ENCODE measurements around the gene KIF26A. TPM values are rescaled to one million over a fixed set of nuclear protein-coding genes. Genes with fewer than 3 reads are reported as not detected.
A peak's percentile ranks its signal among the peaks of the same experiment; 100 is the strongest.
"Not testable (repeated sequence)": the region's sequence is repeated elsewhere in the genome, so short reads cannot be mapped to it uniquely, and the experiment has no call there.

KIF26A gene
- total RNA-seq, 1 experiment from 2014 or later, result 61.0 TPM

- Histone ChIP-seq H3K27me3 (ENCODE audit: control insufficient read depth, insufficient read depth, low read length) (no peaks in the 10 kb centered on the region), H3K36me3 (replicated peaks; ENCODE audit: control insufficient read depth, insufficient read depth, low read length) (no peaks in the 10 kb centered on the region), H3K4me3 (ENCODE audit: insufficient read depth, low read depth, low read length) (no peak overlapping the region)
- DNase-seq, result peak; percentile 79
These were observed 68.0 kb downstream of the KIF26A start for GRCh38 chr14:104206281-104206904.

- no peak for DNase-seq
- Histone ChIP-seq H3K4me3 (ENCODE audit: insufficient read depth, low read depth, low read length) (no peak overlapping the region), H3K36me3 (replicated peaks; ENCODE audit: control insufficient read depth, insufficient read depth, low read length) (no peaks in the 10 kb centered on the region), H3K27me3 (ENCODE audit: control insufficient read depth, insufficient read depth, low read length) (no peaks in the 10 kb centered on the region)
These were observed 69.0 kb downstream of the KIF26A start for GRCh38 chr14:104207142-104208014.

GRCh38 chr14:104208015-104208295, 69.6 kb downstream of the KIF26A start:
- not testable (repeated sequence) for H3K27me3 ChIP-seq (ENCODE audit: control insufficient read depth, insufficient read depth, low read length); DNase-seq; H3K4me3 ChIP-seq (ENCODE audit: insufficient read depth, low read depth, low read length); H3K36me3 ChIP-seq (replicated peaks; ENCODE audit: control insufficient read depth, insufficient read depth, low read length)

- not testable (repeated sequence) for DNase-seq; H3K27me3 ChIP-seq (ENCODE audit: control insufficient read depth, insufficient read depth, low read length); H3K36me3 ChIP-seq (replicated peaks; ENCODE audit: control insufficient read depth, insufficient read depth, low read length); H3K4me3 ChIP-seq (ENCODE audit: insufficient read depth, low read depth, low read length)
These were observed 69.9 kb downstream of the KIF26A start for GRCh38 chr14:104208331-104208730.

- H3K36me3 ChIP-seq (replicated peaks; ENCODE audit: control insufficient read depth, insufficient read depth, low read length); H3K4me3 ChIP-seq (ENCODE audit: insufficient read depth, low read depth, low read length); H3K27me3 ChIP-seq (ENCODE audit: control insufficient read depth, insufficient read depth, low read length); DNase-seq: not testable (repeated sequence)
These were observed 70.7 kb downstream of the KIF26A start for GRCh38 chr14:104209071-104209470.

- no peak overlapping the region for H3K4me3 ChIP-seq (ENCODE audit: insufficient read depth, low read depth, low read length)
These were observed 71.8 kb downstream of the KIF26A start for GRCh38 chr14:104209985-104210816.

GRCh38 chr14:104210817-104211195, 72.4 kb downstream of the KIF26A start:
- Histone ChIP-seq H3K27me3 (ENCODE audit: control insufficient read depth, insufficient read depth, low read length) (no peaks in the 10 kb centered on the region), H3K36me3 (replicated peaks; ENCODE audit: control insufficient read depth, insufficient read depth, low read length) (no peaks in the 10 kb centered on the region), H3K4me3 (ENCODE audit: insufficient read depth, low read depth, low read length) (no peak overlapping the region)
- no peak for DNase-seq

More at GRCh38 chr14:104209985-104210816, 71.8 kb downstream of the KIF26A start:
- DNase-seq, result no peak
- Histone ChIP-seq H3K36me3 (replicated peaks; ENCODE audit: control insufficient read depth, insufficient read depth, low read length) (no peaks in the 10 kb centered on the region), H3K27me3 (ENCODE audit: control insufficient read depth, insufficient read depth, low read length) (no peaks in the 10 kb centered on the region)

GRCh38 chr14:104211215-104211614, 72.8 kb downstream of the KIF26A start:
- Histone ChIP-seq H3K27me3 (ENCODE audit: control insufficient read depth, insufficient read depth, low read length) (no peaks in the 10 kb centered on the region), H3K36me3 (replicated peaks; ENCODE audit: control insufficient read depth, insufficient read depth, low read length) (no peaks in the 10 kb centered on the region)

GRCh38 chr14:104211741-104212140, 73.4 kb downstream of the KIF26A start:
- H3K27me3 ChIP-seq (ENCODE audit: control insufficient read depth, insufficient read depth, low read length), result no peaks in the 10 kb centered on the region
- H3K36me3 ChIP-seq (replicated peaks; ENCODE audit: control insufficient read depth, insufficient read depth, low read length), result no peaks in the 10 kb centered on the region
- DNase-seq, result no peak
- H3K4me3 ChIP-seq (ENCODE audit: insufficient read depth, low read depth, low read length), result no peak overlapping the region

More at GRCh38 chr14:104211215-104211614, 72.8 kb downstream of the KIF26A start:
- no peak overlapping the region for H3K4me3 ChIP-seq (ENCODE audit: insufficient read depth, low read depth, low read length)
- no peak for DNase-seq

GRCh38 chr14:104212206-104213095, 74.1 kb downstream of the KIF26A start:
- DNase-seq, result no peak
- H3K27me3 ChIP-seq (ENCODE audit: control insufficient read depth, insufficient read depth, low read length), result no peaks in the 10 kb centered on the region
- no peaks in the 10 kb centered on the region for H3K36me3 ChIP-seq (replicated peaks; ENCODE audit: control insufficient read depth, insufficient read depth, low read length)
- H3K4me3 ChIP-seq (ENCODE audit: insufficient read depth, low read depth, low read length), result no peak overlapping the region

- Histone ChIP-seq H3K4me3 (ENCODE audit: insufficient read depth, low read depth, low read length) (no peak overlapping the region), H3K27me3 (ENCODE audit: control insufficient read depth, insufficient read depth, low read length) (no peaks in the 10 kb centered on the region), H3K36me3 (replicated peaks; ENCODE audit: control insufficient read depth, insufficient read depth, low read length) (no peaks in the 10 kb centered on the region)
- DNase-seq, result no peak
These were observed 75.1 kb downstream of the KIF26A start for GRCh38 chr14:104213301-104214034.

GRCh38 chr14:104214431-104215218, 76.2 kb downstream of the KIF26A start:
- DNase-seq, result no peak
- Histone ChIP-seq H3K36me3 (replicated peaks; ENCODE audit: control insufficient read depth, insufficient read depth, low read length) (no peaks in the 10 kb centered on the region), H3K4me3 (ENCODE audit: insufficient read depth, low read depth, low read length) (no peak overlapping the region), H3K27me3 (ENCODE audit: control insufficient read depth, insufficient read depth, low read length) (no peaks in the 10 kb centered on the region)
